Measurements from ENCODE around the gene RFX1.
A peak's percentile ranks its signal among the peaks of the same experiment; 100 is the strongest.
"Not testable (repeated sequence)": the region's sequence is repeated elsewhere in the genome, so short reads cannot be mapped to it uniquely, and the experiment has no call there.

RFX1 gene

GRCh38 chr19:14042659-14043608 lies 36.8 kb upstream of the RFX1 start:
- not testable (repeated sequence) for H3K9ac ChIP-seq (ENCODE audit: low read length); H3K9me3 ChIP-seq (ENCODE audit: control insufficient read depth, low read length)

GRCh38 chr19:14039181-14039580 lies 33.1 kb upstream of the RFX1 start:
- no peak overlapping the region for H3K9ac ChIP-seq (ENCODE audit: low read length)
- no peaks in the 10 kb centered on the region for H3K27me3 ChIP-seq (ENCODE audit: control insufficient read depth, insufficient read depth, low read length)
- no peak overlapping the region for H3K4me3 ChIP-seq (ENCODE audit: low read length)

More at GRCh38 chr19:14042659-14043608, 36.8 kb upstream of the RFX1 start:
- H3K4me3 ChIP-seq (ENCODE audit: low read length); H3K27me3 ChIP-seq (ENCODE audit: control insufficient read depth, insufficient read depth, low read length); H3K4me1 ChIP-seq (ENCODE audit: control insufficient read depth, insufficient read depth, low read length); H3K36me3 ChIP-seq (ENCODE audit: control insufficient read depth, insufficient read depth, low read length): not testable (repeated sequence)

GRCh38 chr19:14035706-14036105 lies 29.6 kb upstream of the RFX1 start:
- no peaks in the 10 kb centered on the region for H3K9me3 ChIP-seq (ENCODE audit: control insufficient read depth, low read length)
- no peaks in the 10 kb centered on the region for H3K36me3 ChIP-seq (ENCODE audit: control insufficient read depth, insufficient read depth, low read length)
- no peak overlapping the region for H3K9ac ChIP-seq (ENCODE audit: low read length)
- peaks cover 4% of the 10 kb centered on the region for H3K4me1 ChIP-seq (ENCODE audit: control insufficient read depth, insufficient read depth, low read length)
- no peak overlapping the region for H3K4me3 ChIP-seq (ENCODE audit: low read length)
- peaks cover 6% of the 10 kb centered on the region for H3K27me3 ChIP-seq (ENCODE audit: control insufficient read depth, insufficient read depth, low read length)

More at GRCh38 chr19:14039181-14039580, 33.1 kb upstream of the RFX1 start:
- Histone ChIP-seq H3K36me3 (ENCODE audit: control insufficient read depth, insufficient read depth, low read length) (no peaks in the 10 kb centered on the region), H3K9me3 (ENCODE audit: control insufficient read depth, low read length) (no peaks in the 10 kb centered on the region), H3K4me1 (ENCODE audit: control insufficient read depth, insufficient read depth, low read length) (no peaks in the 10 kb centered on the region)

GRCh38 chr19:14035159-14035558 lies 29.0 kb upstream of the RFX1 start:
- H3K27me3 ChIP-seq (ENCODE audit: control insufficient read depth, insufficient read depth, low read length); H3K36me3 ChIP-seq (ENCODE audit: control insufficient read depth, insufficient read depth, low read length); H3K9me3 ChIP-seq (ENCODE audit: control insufficient read depth, low read length); H3K4me3 ChIP-seq (ENCODE audit: low read length); H3K4me1 ChIP-seq (ENCODE audit: control insufficient read depth, insufficient read depth, low read length); H3K9ac ChIP-seq (ENCODE audit: low read length): not testable (repeated sequence)

- H3K9me3 ChIP-seq (ENCODE audit: control insufficient read depth, low read length) = no peaks in the 10 kb centered on the region
- H3K36me3 ChIP-seq (ENCODE audit: control insufficient read depth, insufficient read depth, low read length) = no peaks in the 10 kb centered on the region
- peaks cover 6% of the 10 kb centered on the region for H3K27me3 ChIP-seq (ENCODE audit: control insufficient read depth, insufficient read depth, low read length)
- H3K4me1 ChIP-seq (ENCODE audit: control insufficient read depth, insufficient read depth, low read length) = peaks cover 4% of the 10 kb centered on the region
- no peak overlapping the region for H3K9ac ChIP-seq (ENCODE audit: low read length)
- no peak overlapping the region for H3K4me3 ChIP-seq (ENCODE audit: low read length)
Observed at GRCh38 chr19:14033946-14034345, 27.8 kb upstream of the RFX1 start.

GRCh38 chr19:14031719-14032480 lies 25.8 kb upstream of the RFX1 start, which contains the start of gene IL27RA:
Gene IL27RA (plus strand): TSS chr19:14031762. CDS start chr19:14031873, 111 bp downstream.
- Histone ChIP-seq H3K4me3 (ENCODE audit: low read length) (peak within 1 kb of the TSS; percentile 67), H3K9me3 (ENCODE audit: control insufficient read depth, low read length) (no peaks in the 10 kb centered on the region), H3K27me3 (ENCODE audit: control insufficient read depth, insufficient read depth, low read length) (peaks cover 6% of the 10 kb centered on the region), H3K36me3 (ENCODE audit: control insufficient read depth, insufficient read depth, low read length) (no peaks in the 10 kb centered on the region), H3K4me1 (ENCODE audit: control insufficient read depth, insufficient read depth, low read length) (peaks cover 9% of the 10 kb centered on the region), H3K9ac (ENCODE audit: low read length) (peak within 1 kb of the TSS; percentile 79)

- no peak overlapping the region for H3K4me3 ChIP-seq (ENCODE audit: low read length)
- peak overlapping the region; percentile 79 for H3K9ac ChIP-seq (ENCODE audit: low read length)
- no peaks in the 10 kb centered on the region for H3K36me3 ChIP-seq (ENCODE audit: control insufficient read depth, insufficient read depth, low read length)
- H3K27me3 ChIP-seq (ENCODE audit: control insufficient read depth, insufficient read depth, low read length) = peaks cover 6% of the 10 kb centered on the region
- H3K9me3 ChIP-seq (ENCODE audit: control insufficient read depth, low read length) = no peaks in the 10 kb centered on the region
- peaks cover 9% of the 10 kb centered on the region for H3K4me1 ChIP-seq (ENCODE audit: control insufficient read depth, insufficient read depth, low read length)
Observed at GRCh38 chr19:14030997-14031718, 25.0 kb upstream of the RFX1 start.

- Histone ChIP-seq H3K9me3 (ENCODE audit: control insufficient read depth, low read length) (no peaks in the 10 kb centered on the region), H3K9ac (ENCODE audit: low read length) (no peak overlapping the region), H3K4me3 (ENCODE audit: low read length) (no peak overlapping the region), H3K27me3 (ENCODE audit: control insufficient read depth, insufficient read depth, low read length) (peaks cover 6% of the 10 kb centered on the region), H3K36me3 (ENCODE audit: control insufficient read depth, insufficient read depth, low read length) (no peaks in the 10 kb centered on the region), H3K4me1 (ENCODE audit: control insufficient read depth, insufficient read depth, low read length) (peaks cover 9% of the 10 kb centered on the region)
Observed at GRCh38 chr19:14028901-14029300, 22.8 kb upstream of the RFX1 start.

GRCh38 chr19:14027856-14028450 lies 21.8 kb upstream of the RFX1 start, which contains the start of gene RLN3:
Gene RLN3 (plus strand): TSS chr19:14028148. CDS start chr19:14028205, 57 bp downstream.
- H3K9me3 ChIP-seq (ENCODE audit: control insufficient read depth, low read length) = no peaks in the 10 kb centered on the region
- H3K9ac ChIP-seq (ENCODE audit: low read length) = no peak within 1 kb of the TSS
- peaks cover 13% of the 10 kb centered on the region for H3K4me1 ChIP-seq (ENCODE audit: control insufficient read depth, insufficient read depth, low read length)
- H3K36me3 ChIP-seq (ENCODE audit: control insufficient read depth, insufficient read depth, low read length) = no peaks in the 10 kb centered on the region
- H3K4me3 ChIP-seq (ENCODE audit: low read length) = no peak within 1 kb of the TSS
- peaks cover 6% of the 10 kb centered on the region for H3K27me3 ChIP-seq (ENCODE audit: control insufficient read depth, insufficient read depth, low read length)

GRCh38 chr19:14026652-14027192 lies 20.6 kb upstream of the RFX1 start:
- not testable (repeated sequence) for H3K9me3 ChIP-seq (ENCODE audit: control insufficient read depth, low read length); H3K4me1 ChIP-seq (ENCODE audit: control insufficient read depth, insufficient read depth, low read length); H3K4me3 ChIP-seq (ENCODE audit: low read length); H3K9ac ChIP-seq (ENCODE audit: low read length); H3K36me3 ChIP-seq (ENCODE audit: control insufficient read depth, insufficient read depth, low read length); H3K27me3 ChIP-seq (ENCODE audit: control insufficient read depth, insufficient read depth, low read length)

All from mucosa of stomach (tissue), 1 donor.